Sciatic nerve (tissue), 2 donors: ENCODE measurements around the gene CHRNB1. TPM values are rescaled to one million over a fixed set of nuclear protein-coding genes. Genes with fewer than 3 reads are reported as not detected.

ENCODE experiments used
- ATAC-seq: fragments of 200-7000 bp; cut with Tn5 transposase; one replicate; pipeline ENCODE4 v1.9.1; 2020; ENCODE audit warnings: mild to moderate bottlenecking, moderate library complexity
- DNase-seq: peaks from one replicate; pipeline ENCODE4 v3.0.0-alpha.2; 2020; ENCODE audit warnings: low spot score
- intact Hi-C: fragments of 100-400 bp; cut with DNase I; formaldehyde crosslinking; loops from one replicate; pipeline ENCODE4 v1.14.2; 2022
- total RNA-seq: library from RNA; stranded (reverse); fragmentation: NEBNext Ultra II Directional; extraction: Animal tissue kit (Norgen Biotek cat#: 25700); gene quantifications from one replicate; pipeline ENCODE4 v1.2.1, GENCODE V29; 2021
- donor health status: DM: no; HTN: no; CAD: no.
- donor health status: DM: no; HTN: no; CAD: no.

Gene CHRNB1, protein sequence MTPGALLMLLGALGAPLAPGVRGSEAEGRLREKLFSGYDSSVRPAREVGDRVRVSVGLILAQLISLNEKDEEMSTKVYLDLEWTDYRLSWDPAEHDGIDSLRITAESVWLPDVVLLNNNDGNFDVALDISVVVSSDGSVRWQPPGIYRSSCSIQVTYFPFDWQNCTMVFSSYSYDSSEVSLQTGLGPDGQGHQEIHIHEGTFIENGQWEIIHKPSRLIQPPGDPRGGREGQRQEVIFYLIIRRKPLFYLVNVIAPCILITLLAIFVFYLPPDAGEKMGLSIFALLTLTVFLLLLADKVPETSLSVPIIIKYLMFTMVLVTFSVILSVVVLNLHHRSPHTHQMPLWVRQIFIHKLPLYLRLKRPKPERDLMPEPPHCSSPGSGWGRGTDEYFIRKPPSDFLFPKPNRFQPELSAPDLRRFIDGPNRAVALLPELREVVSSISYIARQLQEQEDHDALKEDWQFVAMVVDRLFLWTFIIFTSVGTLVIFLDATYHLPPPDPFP
- 6.3 TPM for total RNA-seq

DNA sequence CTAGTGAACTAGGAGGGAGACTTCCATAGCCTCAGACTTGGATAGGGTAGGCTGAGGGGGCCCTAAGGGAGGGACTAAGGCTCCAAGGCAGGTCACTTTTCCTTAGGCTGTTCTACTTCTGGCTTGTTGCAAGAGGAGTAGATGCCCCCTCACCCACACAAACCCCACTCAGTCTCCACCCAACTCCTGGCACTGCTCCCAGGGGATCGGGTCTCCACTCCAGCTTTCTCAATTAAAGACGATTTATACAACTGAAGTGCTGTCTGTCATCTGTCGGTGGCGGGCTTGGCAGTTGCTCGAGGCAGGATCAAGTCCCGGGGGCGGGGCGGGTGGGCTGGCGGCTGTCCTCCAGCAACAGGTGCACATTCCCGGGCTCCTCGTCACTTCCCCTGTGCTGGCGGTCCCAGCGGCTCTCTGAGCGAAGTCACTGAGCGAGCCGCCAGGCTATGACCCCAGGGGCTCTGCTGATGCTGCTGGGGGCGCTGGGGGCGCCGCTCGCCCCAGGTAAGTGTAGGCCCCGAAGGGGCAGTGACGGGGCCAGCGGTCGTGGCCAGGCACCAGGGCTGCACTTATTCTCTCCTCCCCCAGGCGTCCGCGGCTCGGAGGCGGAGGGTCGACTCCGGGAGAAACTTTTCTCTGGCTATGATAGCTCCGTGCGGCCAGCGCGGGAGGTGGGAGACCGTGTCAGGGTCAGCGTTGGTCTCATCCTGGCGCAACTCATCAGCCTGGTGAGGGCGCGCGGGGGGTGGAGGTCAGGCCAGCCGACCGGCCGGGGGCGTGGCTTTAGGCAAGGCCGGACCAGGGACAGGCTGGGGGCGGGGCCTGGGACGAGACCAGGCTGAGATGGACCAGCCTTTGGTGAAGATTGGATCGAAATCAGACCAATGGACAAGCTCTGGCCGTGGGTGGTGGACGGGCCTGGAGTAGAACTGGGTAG lies at the start of gene CHRNB1:
TSS of gene CHRNB1 (plus strand) at position 380 of the 937 bp plus-strand sequence. CDS start at position 447, 67 bp downstream.
- intact Hi-C loops, result no loop called here
- peak; percentile 81 for DNase-seq
- ATAC-seq, result peak; percentile 86

DNA sequence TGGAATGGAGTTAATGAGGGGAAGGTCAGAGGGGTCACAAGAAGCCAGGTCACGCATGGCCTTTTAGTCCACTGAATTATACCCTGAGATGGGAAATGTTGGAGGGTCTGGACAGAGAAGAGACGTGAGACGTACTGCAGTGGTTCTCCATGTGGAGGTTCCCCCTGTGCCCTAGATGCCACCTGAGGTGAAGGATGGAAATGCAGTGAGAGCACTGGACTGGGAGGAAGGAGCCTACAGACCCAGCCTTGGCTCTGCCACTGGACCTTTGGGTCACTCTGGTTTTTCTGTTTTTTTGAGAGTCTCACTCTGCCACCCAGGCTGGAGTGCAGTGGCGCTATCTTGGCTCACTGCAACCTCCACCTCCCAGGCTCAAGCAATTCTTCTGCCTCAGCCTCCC lies 48.7 kb upstream of the CHRNB1 start:
- intact Hi-C loops, result no loop called here
- DNase-seq (no peak), ATAC-seq (no peak)

DNA sequence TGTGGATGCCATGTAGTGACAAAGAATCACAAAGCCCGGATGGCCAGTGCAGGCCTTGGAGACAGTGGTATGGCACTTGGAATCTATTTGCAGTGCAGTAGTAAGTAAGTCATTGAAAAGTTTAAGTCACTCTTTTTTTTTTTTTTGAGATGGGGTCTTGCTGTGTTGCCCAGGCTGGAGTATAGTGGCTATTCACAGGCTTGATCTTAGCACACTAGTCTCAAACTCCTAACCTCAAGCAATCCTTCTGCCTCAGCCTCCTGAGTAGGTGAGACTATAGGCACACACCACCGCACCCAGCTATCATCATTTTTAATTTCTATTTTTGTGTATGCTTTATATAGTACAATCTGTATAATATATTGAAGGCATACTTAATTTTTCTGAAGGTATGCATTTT lies 46.2 kb upstream of the CHRNB1 start:
- intact Hi-C loops, result no loop called here
- no peak for ATAC-seq

DNA sequence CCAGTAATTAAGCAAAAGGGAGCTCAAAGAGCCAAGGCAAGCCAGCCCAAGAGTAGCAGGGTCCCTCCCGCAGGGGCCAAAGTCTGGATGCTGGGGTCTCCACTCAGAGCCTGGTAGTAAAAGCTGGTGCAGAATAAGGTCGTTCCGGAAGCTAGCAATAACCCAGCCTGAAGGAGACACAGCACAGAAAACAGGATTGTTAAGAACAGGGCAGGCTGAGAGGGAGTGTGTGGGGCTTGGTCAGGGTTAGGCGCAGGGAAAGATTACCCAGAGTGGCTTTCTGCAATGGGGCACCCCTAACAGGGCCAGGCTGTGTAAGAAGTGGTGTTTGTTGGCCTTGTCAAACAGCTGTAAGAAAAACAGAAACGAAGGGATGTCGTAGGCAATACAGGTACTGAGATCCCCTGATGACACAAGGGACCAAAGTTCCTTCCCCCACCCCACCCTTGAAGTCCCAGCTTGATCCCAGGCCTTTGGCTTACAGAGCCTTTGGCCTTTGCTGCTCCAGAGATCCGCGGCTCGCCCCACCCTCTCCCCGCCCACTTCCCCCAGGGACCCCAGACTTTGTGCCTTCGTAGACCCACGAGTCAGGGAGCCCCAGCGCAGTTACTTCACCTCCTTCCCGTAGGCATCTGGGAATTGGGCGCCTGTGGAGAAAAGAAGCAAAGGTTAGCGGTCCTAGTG lies 41.7 kb upstream of the CHRNB1 start:
- DNase-seq (peak; percentile 84), ATAC-seq (peak; percentile 27)
- intact Hi-C loops, result no loop called here

More for the DNA sequence above, 46.2 kb upstream of the CHRNB1 start:
- no peak for DNase-seq

DNA sequence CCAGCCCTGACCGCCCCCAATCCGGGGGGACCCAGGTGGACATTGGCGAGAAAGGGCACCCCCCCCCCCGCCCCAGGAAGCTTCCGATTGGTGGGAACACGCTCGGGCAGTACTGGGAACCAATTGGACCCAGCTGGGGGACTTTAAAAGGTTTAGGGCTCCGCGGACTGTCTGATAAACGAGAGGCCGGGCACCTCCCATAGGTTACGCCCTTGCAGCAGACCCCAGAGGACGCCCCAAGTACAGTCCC lies 41.2 kb upstream of the CHRNB1 start:
- ATAC-seq, result peak; percentile 66
- intact Hi-C loops, result no loop called here
- no peak for DNase-seq

DNA sequence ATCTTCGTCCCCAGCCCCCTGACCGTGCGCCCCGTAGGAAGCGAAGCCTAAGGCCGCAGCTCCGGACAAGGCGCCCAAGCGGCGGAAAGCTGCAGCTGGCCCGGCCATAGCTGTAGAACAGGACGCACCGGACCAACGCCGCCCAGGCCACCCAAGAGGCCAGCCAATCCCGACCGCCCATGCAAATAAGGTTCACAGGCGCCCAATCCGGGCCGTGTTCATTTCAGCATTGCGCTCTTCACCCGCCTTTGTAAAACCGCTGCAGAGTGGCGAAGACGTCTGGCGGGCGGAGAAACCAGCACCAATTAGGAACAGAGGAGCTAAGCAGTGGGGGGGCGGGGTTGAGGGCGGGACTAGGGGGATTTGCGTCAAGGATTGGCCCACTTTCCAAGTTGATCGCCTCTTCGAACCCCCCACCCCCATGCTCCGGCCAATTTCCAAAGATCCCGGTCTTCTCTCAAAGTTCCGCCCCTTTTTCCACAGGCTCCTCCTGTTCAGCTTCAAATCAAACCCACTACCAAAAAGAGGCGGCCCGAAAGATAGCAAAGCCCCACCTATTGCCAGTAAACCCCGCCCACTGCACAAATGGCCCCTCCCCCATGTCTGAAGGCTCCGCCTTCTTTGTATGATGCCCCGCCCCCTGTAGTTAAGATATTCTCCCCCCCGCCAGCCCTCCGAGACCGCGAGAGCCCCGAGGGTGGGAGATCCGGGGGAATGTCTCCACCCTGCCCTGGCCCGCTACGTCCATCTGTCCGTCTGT lies 40.7 kb upstream of the CHRNB1 start, which contains the start of gene TMEM256:
TSS of gene TMEM256 (minus strand) at position 121 of the 760 bp plus-strand sequence. CDS start at position 108, 13 bp downstream.
- peak; percentile 98 for DNase-seq
- intact Hi-C loops, result no loop called here
- ATAC-seq, result peak; percentile 94

DNA sequence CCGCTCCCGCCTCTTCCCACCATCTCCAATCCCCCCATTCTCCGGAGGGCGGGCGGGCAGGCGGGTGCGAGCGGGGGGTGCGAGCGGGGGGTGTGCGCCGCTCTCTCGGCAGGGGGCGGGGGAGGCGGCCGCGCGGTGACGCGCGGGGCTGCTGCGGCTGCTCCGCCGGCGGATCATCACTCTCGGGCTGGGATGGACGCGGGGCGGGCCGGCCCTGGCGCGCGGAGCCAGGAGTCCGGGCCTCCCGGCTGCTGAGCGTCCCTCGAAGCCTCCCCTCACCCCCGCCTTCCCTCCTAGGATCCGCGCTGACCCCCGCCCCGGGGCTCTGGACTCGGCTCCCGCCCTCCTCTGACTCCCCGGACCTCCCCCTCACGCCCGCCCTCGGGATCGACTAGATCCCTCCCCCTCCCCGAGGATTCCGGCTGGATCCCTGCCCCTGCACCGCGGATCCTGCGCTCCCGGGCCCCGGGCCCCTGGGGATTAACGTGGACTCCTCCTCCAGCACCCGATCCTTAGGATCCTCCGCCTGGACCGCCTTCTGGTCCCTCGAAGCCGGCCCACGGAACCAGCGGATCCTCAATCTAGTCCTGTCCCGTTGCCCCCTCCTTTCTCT lies 40.0 kb upstream of the CHRNB1 start:
- DNase-seq, result peak; percentile 90
- intact Hi-C loops, result no loop called here
- ATAC-seq, result peak; percentile 55

DNA sequence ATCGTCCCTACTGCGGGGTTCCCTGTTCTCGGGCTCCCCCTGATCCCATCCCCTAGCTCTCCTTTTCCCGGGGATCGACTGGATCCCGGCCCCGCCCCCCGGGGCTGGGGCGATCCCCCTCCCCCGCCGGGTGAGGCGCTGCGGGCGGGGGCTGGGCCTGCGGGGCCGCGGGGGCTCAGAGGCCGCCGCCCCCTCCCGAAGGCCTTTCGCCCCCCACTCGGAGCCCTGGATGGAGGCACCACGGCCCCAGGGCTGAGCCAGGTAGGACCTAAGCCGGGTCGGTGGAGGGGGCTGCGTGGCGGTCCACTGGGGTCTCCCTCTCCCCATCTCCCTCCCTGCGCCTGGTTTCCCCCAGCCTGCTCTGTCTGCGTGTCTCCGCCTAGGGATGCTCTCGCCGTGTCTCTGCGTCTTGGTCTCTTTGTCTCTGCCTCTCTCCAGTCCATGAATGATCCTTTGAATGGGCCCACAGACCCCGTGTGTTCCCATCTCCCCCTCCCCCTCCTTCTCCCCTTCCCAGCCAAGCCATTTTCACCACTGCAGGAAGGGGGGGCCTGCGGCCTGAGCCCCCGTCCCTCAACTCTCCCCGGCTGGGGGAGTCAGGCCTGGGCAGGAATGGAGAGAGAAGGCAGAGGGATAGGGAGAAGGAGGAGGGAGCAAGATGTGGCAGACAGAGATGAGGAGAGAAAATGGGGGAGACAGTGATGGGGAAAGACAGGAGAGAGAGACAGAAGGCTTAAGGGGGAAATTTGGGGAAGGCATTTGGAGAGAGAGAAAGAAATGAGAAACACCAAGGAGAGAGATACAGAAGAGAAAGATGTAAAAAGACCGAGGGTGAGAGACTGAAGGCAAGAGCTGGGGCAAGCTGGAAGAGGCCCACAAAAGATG lies 39.3 kb upstream of the CHRNB1 start:
- intact Hi-C loops, result no loop called here
- ATAC-seq (no peak), DNase-seq (peak; percentile 69)

DNA sequence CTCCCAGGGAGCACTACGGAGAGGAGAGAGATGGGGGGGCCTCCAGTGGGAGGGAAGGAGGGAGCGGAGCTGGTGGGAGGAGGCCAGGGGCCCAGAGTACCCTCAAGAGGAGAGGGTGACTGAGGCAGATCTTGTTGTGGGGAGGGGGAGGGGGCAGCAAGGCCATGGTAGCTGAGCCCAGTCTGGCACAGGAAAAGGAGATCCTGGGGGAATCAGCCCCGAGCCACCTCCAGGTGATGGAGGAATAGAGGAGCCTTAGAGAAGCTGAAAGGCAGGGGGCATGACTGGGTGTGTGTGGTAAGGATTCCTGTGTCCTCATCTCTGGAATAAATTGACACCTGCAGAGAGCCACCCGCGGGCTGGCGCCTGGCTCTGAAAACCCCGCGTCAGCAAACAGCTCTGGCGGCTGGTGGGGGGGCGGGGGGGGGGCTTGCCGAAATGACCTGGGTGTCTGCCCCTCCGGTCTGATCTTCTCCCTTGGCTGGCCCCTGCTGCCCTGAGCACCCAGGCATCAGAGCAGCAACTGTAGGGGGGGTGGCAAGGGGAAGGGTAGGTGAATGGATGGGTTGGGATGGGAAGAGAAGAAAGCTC lies 38.5 kb upstream of the CHRNB1 start:
- intact Hi-C loops, result no loop called here
- ATAC-seq, result no peak
- DNase-seq, result no peak

DNA sequence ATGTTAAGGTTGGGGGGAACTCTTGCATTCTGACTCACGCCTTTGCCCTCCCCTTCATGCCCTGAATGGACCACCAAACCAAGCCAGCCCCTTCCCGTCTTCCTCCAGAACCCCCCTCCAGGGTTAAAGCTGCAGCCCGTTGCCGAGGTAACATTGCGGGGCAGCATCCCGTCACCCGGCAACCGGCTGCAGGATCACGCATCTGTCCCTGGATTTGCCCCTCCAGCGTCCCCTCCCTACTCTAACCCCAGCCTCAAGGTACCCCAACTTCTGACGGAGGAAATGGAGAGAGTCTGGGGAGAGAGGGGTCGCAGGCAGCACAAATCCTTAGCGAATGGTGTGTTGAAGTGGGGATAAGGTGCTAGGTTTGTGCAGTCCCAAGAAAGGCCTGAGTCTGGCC lies 37.8 kb upstream of the CHRNB1 start:
- DNase-seq (no peak), ATAC-seq (no peak)
- intact Hi-C loops, result no loop called here

DNA sequence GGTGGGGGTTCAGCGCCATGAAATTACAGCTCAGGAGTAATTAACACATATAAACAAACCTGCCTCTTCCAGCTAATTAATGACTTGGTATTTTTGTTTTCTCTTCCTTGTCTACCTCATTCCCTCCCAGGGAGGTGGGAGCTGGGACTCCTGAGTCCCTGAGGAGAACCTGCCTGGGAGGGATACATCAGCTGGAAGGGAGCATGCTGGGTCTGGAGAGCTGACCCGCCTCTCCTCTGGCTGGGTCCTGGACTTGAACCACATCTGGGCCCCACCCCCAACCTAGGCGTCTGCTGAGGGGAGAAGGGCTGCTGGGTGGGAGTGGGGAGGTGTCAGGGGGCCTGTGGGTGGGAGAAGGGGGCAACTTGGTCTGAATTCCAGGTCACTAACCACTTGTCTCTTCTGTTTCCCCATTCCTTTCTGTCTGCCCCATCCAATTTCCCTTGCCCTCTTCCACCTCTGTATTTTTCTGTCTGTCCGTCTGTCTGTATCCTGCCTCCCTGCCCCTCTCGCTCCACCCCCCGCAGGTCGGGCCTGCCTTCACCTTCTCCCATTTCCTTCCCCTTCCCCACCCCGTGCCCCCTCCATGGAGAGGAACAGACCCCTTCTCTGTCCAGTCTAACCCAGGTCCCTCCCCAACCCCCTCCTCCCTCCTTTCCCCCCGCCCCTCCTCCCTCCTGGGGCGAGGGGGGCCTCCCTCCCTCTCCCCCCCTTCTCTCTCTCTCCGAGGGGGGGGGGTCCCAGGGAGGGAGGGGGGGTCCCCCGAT lies 37.2 kb upstream of the CHRNB1 start, which contains the start of gene NLGN2:
TSS of gene NLGN2 (plus strand) at position 361 of the 767 bp plus-strand sequence. CDS start 411 bp downstream, outside the sequence.
- DNase-seq (no peak), ATAC-seq (no peak)
- intact Hi-C loops, result no loop called here

DNA sequence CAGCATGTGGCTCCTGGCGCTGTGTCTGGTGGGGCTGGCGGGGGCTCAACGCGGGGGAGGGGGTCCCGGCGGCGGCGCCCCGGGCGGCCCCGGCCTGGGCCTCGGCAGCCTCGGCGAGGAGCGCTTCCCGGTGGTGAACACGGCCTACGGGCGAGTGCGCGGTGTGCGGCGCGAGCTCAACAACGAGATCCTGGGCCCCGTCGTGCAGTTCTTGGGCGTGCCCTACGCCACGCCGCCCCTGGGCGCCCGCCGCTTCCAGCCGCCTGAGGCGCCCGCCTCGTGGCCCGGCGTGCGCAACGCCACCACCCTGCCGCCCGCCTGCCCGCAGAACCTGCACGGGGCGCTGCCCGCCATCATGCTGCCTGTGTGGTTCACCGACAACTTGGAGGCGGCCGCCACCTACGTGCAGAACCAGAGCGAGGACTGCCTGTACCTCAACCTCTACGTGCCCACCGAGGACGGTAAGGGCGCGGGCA lies 36.6 kb upstream of the CHRNB1 start:
- intact Hi-C loops, result no loop called here
- ATAC-seq, result no peak
- DNase-seq, result no peak

DNA sequence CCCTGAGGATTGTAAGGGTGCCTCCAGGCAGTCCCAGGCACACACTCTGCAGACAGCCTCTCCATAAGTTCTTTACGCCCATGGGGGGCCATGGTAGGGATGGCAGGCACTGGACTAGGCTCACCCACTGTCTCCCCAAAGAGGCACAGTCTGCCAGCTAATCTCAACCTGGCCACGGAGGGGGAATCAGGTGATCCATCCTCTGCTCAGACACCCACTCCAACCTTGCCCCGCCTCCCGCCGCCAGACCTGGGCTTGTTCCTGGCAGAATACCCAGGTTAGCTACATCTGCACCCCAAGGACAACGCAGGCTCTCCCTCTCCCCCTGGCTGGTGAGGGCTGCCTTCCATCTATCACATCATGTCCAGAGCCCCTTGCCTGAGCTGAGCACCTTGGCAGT lies 36.0 kb upstream of the CHRNB1 start:
- DNase-seq (no peak), ATAC-seq (no peak)
- intact Hi-C loops, result no loop called here

DNA sequence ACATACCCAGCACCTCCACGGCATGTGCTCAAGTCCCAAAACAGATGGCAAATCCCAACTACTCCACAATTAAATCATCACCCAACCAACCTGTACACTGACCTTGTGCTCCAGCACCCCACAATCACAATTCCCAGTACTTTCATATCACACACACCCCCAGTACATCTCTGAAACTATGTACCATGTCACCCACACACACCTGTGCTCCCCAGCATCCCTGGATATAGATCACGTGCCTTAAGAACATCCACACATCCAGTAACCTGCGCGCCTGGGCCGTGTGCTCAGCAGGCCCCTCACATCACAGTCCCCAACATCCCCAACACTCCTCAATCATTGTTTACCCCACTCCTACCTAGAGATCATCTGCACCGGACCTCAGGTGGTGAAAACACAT lies 35.1 kb upstream of the CHRNB1 start:
- intact Hi-C loops, result no loop called here

DNA sequence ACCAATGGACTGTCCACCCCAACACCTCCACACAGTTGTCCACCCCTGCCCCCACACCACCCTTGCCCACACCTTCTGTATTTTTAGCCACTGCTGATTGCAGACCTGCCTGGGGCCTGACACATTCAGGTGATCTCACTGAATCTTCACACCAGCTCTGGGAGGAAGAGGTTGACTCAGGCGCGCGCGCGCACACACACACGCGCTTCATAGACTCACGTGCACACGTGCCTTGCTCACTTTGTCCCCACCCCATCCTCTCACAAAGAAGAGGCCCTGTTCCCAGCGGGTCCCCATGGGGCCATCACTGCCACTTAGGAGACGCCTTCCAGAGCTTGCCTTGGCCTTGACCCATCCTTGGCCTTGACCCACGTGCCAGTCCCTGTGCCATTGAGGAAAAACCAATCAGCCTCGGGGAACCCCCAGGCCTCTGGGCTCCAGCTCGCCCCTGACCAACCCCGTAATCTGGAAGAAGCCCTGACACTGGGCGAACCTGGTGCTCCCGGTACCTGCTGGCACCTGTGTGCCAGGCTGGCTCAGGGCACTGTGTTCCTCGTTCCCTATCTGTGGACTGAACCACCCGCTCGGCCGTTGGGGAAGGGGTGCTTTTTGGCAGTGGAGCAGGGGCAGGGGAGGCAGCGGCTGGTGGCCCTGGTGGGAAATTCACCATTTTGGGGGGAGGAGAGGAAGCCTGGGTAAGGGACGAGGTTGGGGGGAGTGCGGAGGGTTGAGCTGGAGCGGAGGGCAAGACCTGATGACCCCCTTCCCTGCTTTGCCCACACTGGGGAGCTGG lies 34.0 kb upstream of the CHRNB1 start:
- intact Hi-C loops, result no loop called here
- DNase-seq (no peak), ATAC-seq (no peak)

More for the DNA sequence above, 35.1 kb upstream of the CHRNB1 start:
- DNase-seq (no peak), ATAC-seq (no peak)
